GM18499 (cell line): ENCODE results near the gene RNF121.
A peak's percentile ranks its signal among the peaks of the same experiment; 100 is the strongest.
"Not testable (repeated sequence)": the region's sequence is repeated elsewhere in the genome, so short reads cannot be mapped to it uniquely, and the experiment has no call there.

Experiments
- ATAC-seq: cut with Tn5 transposase; IDR thresholded peaks from one replicate; pipeline ENCODE4 v1.9.1; 2021; ENCODE audit warnings: moderate number of reproducible peaks; ENCODE audit not compliant: insufficient read depth, unreplicated experiment

The RNF121 gene

GRCh38 chr11:71928737-71929443 is at the start of gene RNF121:
Gene RNF121 (plus strand): TSS chr11:71929046. CDS start chr11:71929062, 16 bp downstream.
- ATAC-seq, result peak; percentile 61

- ATAC-seq, result not testable (repeated sequence)
These were observed 43.0 kb upstream of the RNF121 start for GRCh38 chr11:71885806-71886205.

GRCh38 chr11:71888335-71889010 is 40.4 kb upstream of the RNF121 start:
- ATAC-seq, result not testable (repeated sequence)

GRCh38 chr11:71889181-71889872 is 39.5 kb upstream of the RNF121 start:
- not testable (repeated sequence) for ATAC-seq

- ATAC-seq, result no peak
These were observed 32.9 kb upstream of the RNF121 start for GRCh38 chr11:71895961-71896360.

- ATAC-seq, result not testable (repeated sequence)
These were observed 27.7 kb upstream of the RNF121 start for GRCh38 chr11:71901137-71901536.

- ATAC-seq, result no peak
These were observed 20.6 kb upstream of the RNF121 start for GRCh38 chr11:71908218-71908617.

GRCh38 chr11:71910775-71911174 is 18.1 kb upstream of the RNF121 start:
- not testable (repeated sequence) for ATAC-seq

GRCh38 chr11:71911321-71911985 is 17.4 kb upstream of the RNF121 start:
- ATAC-seq, result not testable (repeated sequence)

- ATAC-seq, result not testable (repeated sequence)
These were observed 16.9 kb upstream of the RNF121 start for GRCh38 chr11:71911986-71912340.

GRCh38 chr11:71913756-71914526 is 14.9 kb upstream of the RNF121 start:
- ATAC-seq, result no peak

- ATAC-seq, result no peak
These were observed 14.1 kb upstream of the RNF121 start for GRCh38 chr11:71914617-71915189.

- no peak for ATAC-seq
These were observed 11.2 kb upstream of the RNF121 start for GRCh38 chr11:71917646-71918140.

GRCh38 chr11:71927820-71928736 is 768 bp upstream of the RNF121 start, which contains the start of gene XNDC1N:
Gene XNDC1N (minus strand): TSS chr11:71928594. CDS start chr11:71923353, 5,241 bp downstream.
- ATAC-seq, result peak; percentile 39

- no peak for ATAC-seq
These were observed 645 bp downstream of the RNF121 start for GRCh38 chr11:71929491-71929890.

GRCh38 chr11:71930556-71931244 is 1.9 kb downstream of the RNF121 start:
- ATAC-seq, result no peak

GRCh38 chr11:71931245-71931602 is 2.4 kb downstream of the RNF121 start:
- ATAC-seq, result no peak
